KOPT-K1 (cell line): ENCODE results near the gene CNTFR.

ENCODE experiments used
- H3K27ac ChIP-seq: fragments of 200-600 bp; sonication (generic); 2 replicates; pipeline ENCODE4 v1.5.1; 2016; ENCODE audit warnings: antibody characterized with exemption, mild to moderate bottlenecking, low read depth, low read length; ENCODE audit not compliant: poor library complexity, severe bottlenecking
- H3K36me3 ChIP-seq: fragments of 200-600 bp; sonication (generic); 2 replicates; pipeline ENCODE4 v1.5.1; 2017; ENCODE audit warnings: antibody characterized with exemption, mild to moderate bottlenecking, low read length, moderate library complexity; ENCODE audit not compliant: insufficient read depth
- H3K9me3 ChIP-seq: fragments of 200-600 bp; sonication (generic); 2 replicates; pipeline ENCODE4 v1.5.1; 2017; ENCODE audit warnings: antibody characterized with exemption, low read length, mild to moderate bottlenecking; ENCODE audit not compliant: insufficient read depth, poor library complexity, severe bottlenecking

Gene CNTFR

GRCh38 chr9:34627716-34628655 is 38.5 kb upstream of the CNTFR start:
- H3K9me3 ChIP-seq = no peaks in the 10 kb centered on the region
- H3K27ac ChIP-seq = no peak overlapping the region
- no peaks in the 10 kb centered on the region for H3K36me3 ChIP-seq

GRCh38 chr9:34625186-34625486 is 35.6 kb upstream of the CNTFR start:
- Histone ChIP-seq H3K9me3 (no peaks in the 10 kb centered on the region), H3K36me3 (no peaks in the 10 kb centered on the region), H3K27ac (no peak overlapping the region)

- H3K27ac ChIP-seq = no peak overlapping the region
- H3K36me3 ChIP-seq = no peaks in the 10 kb centered on the region
These were observed 35.1 kb upstream of the CNTFR start for GRCh38 chr9:34624475-34625185.

GRCh38 chr9:34623374-34624235 is 34.1 kb upstream of the CNTFR start:
- Histone ChIP-seq H3K36me3 (no peaks in the 10 kb centered on the region), H3K9me3 (no peaks in the 10 kb centered on the region), H3K27ac (no peak overlapping the region)

More at GRCh38 chr9:34624475-34625185, 35.1 kb upstream of the CNTFR start:
- H3K9me3 ChIP-seq = no peaks in the 10 kb centered on the region

DNA sequence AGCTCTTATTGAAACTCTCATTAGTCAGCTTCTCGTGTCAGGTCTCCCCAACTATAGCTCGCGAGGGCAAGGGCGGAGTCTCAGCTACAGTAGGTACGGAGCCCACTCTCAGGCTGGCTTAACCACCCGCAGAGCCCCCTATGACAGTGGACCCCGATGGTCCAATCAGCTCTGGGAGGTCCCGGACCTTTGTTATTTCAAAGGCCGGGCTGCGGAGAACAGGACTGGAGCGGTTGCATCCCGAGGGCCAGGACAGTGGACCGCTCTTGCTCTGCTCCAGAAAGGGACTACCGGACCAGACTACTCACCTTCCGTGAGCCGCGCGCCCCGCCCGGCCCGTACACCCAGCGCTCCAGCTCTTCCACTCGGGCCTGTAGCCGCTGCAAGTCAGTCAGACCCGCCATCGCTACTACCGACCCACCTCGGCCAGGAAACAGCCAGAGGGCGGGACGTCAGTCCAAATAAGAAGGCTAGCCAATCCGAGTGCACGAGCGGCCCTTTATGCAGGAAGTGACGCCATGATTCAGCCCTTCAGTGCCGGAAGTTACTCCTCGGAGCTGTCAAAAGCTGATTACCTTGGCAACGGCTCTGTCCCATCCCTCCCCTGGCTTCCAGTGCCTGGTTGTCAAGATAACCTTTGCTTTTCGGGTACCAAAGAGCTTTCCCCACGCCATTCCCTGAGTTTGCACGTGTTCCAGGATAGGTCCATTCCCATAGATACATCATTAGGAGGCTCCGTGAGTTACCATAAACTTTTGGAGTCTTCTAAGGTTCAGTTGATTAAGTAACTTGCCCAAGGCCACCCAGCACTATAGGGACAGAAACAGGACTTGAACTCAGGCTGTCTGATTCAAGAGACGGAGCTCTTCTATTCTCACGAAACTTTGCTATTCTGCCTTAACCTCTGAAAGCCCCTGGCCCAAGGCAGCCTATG is 30.8 kb upstream of the CNTFR start, which contains the start of gene DCTN3:
DCTN3 (minus strand) TSS at position 435 of the 934 bp plus-strand sequence; CDS start at position 404, 31 bp downstream.
- Histone ChIP-seq H3K9me3 (no peaks in the 10 kb centered on the region), H3K36me3 (peaks cover 32% of the 10 kb centered on the region; the same call in 1 of the 2 replicates), H3K27ac (peak within 1 kb of the TSS; percentile 61)

DNA sequence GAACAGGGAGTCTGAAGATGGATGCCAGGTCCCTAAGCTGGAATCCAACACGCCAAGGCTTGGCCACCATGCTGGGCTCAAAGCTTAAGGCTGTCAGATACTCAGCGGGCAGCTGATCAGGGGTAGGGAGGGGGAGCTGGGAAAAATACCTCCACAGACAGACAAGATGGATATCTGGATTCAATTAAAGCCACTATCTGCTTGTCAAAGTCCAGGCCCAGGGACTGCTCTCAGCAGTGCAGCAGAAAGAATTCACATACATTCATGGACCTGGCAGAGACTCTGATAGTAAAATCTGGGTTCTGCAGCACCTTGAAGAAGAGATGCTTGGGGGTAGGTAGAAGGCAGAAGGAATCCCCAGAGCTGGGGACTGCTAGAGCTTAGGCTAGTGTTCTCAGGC is 25.6 kb upstream of the CNTFR start:
- Histone ChIP-seq H3K27ac (no peak overlapping the region), H3K9me3 (no peaks in the 10 kb centered on the region), H3K36me3 (peaks cover 48% of the 10 kb centered on the region)

GRCh38 chr9:34612788-34613390 is 23.4 kb upstream of the CNTFR start:
- no peaks in the 10 kb centered on the region for H3K9me3 ChIP-seq
- peak overlapping the region; percentile 81 for H3K27ac ChIP-seq
- H3K36me3 ChIP-seq = peaks cover 41% of the 10 kb centered on the region

DNA sequence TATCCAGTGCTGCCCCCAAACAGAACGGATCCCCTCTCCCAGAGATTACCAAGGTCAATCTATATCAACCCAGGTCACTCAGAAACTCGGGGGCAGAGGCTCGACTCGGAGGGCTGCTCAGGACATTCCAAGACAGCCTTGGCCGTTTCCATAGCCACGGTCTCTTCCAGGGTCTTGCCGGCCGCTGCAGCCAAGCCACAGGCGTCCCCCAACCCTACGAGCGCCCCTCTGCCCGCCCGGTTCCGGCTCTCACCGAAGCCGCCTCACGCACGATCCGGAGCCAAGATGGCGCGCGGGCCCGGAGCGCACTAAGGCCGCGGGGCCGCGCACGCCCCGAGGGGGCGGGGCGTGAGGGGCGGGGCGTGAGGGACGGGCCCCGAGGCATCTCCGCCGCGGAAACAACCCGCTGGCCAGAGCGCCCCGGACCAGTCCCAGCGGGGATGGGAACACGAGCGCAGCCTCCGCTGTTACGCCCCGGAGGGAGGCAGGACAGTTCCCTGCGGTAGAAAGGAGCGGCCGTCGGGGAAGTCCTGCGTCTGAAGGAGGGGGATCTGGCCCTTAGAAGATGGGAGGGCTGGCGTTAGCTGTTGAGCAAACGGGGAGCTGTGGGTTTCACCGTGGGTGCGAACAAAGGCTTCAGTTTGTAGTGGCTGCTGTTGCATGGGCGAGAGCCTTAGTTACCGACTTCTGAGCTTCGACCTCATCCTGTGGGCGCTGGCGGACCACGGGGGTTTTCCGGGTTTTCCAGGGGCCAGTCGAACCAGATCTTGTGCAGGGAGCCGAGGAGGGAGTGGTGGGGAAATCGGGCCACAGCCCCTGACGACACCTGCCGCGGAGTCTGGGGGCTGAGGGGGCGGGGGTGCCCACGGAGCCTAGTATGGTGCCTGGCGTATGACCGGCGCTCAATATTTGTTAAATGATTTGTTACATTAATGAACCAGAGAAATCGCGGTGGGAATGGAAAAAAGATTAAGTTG is 22.6 kb upstream of the CNTFR start, which contains the start of gene RPP25L:
RPP25L (minus strand) TSS at position 287 of the 977 bp plus-strand sequence. CDS start 801 bp downstream, outside the sequence.
- Histone ChIP-seq H3K36me3 (peaks cover 33% of the 10 kb centered on the region), H3K9me3 (no peaks in the 10 kb centered on the region), H3K27ac (peak within 1 kb of the TSS; percentile 81)

DNA sequence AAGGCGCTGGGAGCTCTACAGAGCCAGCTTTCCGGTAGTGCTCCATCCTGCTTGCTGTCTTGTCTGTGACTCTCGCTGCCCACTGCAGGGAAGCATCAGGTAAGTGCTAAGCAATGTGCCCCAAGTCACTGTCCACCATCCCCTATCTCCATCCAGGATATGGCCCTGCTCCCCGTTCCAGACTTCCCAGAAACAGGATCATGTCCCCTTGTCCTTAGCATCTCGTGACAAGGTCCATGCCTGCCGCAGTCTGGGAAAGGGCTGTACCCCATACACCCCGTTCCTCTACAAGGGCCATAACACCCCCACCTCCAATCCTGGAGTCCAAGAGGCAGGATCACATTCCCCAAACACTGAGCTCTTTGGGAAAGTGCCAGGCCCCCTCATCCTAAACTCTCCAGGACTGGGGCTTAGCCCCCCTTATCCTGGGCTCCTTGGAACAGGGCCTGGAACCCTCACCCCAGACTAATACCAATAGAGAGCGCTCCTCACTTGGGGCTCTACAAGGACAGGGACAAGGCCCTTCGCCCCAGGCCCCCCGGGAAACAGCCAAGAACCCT is 21.8 kb upstream of the CNTFR start:
- Histone ChIP-seq H3K36me3 (peaks cover 25% of the 10 kb centered on the region), H3K9me3 (no peaks in the 10 kb centered on the region), H3K27ac (peak overlapping the region; percentile 81)

GRCh38 chr9:34610434-34611206 is 21.1 kb upstream of the CNTFR start:
- Histone ChIP-seq H3K27ac (peak overlapping the region; percentile 81), H3K36me3 (peaks cover 18% of the 10 kb centered on the region), H3K9me3 (no peaks in the 10 kb centered on the region)

DNA sequence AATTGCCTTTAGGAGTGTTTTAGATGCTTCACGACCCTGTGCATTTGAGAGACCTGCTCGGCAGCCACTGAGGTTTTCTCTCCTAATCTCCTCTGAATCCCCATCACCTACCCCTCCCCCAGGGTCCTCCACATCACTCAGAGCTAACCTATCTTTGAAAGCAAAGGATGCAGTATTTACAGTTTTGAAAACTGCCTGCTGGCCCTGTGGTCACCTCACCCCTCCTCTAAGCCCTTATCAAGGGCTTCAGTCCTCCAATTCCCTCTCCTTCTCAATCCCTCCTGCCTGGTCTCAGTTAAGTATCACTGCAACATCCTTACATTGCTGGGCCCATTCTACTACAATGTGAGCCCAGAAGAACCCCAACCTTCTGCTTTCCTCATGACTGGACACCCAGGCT is 17.8 kb upstream of the CNTFR start:
- Histone ChIP-seq H3K9me3 (no peaks in the 10 kb centered on the region), H3K27ac (no peak overlapping the region)

DNA sequence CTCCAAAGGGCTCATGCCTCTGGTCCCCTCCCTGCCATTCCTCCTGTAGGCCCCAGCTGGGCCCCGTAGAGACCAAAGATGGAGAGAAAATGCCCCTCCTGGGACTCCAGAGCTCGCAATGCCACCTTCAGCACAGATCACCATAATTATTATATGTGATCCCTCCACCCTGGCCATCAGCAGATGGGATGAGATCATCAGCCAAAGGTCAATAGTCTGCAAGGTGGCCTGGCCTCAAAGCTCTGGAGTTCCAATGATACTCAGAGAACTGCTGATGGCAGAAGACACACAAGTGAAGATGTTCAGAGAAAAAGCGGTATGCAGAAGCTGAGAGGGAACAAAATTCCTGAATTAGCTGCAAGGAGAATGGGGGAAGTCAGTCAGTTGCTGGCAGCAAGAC is 17.4 kb upstream of the CNTFR start:
- Histone ChIP-seq H3K9me3 (no peaks in the 10 kb centered on the region), H3K27ac (no peak overlapping the region), H3K36me3 (no peaks in the 10 kb centered on the region)

More for the DNA sequence above, 17.8 kb upstream of the CNTFR start:
- H3K36me3 ChIP-seq = no peaks in the 10 kb centered on the region
